GM21825 (cell line): ENCODE measurements around the gene SRRT.
"Not testable (repeated sequence)": the region's sequence is repeated elsewhere in the genome, so short reads cannot be mapped to it uniquely, and the experiment has no call there.

Experiments
- ATAC-seq: cut with Tn5 transposase; IDR thresholded peaks from one replicate; pipeline ENCODE4 v1.9.1; 2021; ENCODE audit warnings: mild to moderate bottlenecking, moderate library complexity; ENCODE audit not compliant: unreplicated experiment

Gene SRRT

DNA sequence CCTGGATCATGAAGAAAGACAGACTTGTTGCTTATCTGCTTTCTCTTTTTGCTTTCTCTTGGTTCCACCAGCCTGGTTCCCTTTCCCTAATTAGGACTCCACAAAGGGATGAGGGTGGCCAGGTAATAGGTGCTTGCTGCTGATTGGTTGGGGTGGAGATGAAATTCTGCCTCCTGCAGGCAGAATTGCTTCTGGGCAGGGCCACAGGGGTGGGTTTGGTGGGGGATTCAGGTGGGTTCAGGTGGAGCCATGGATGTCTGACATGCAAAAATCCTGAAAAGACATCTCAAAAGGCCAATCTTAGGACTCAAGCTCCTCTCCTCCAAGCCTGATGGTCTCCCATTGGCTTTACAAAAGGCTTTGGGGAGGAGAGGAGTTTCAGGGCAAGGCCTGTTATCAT, 46.1 kb downstream of the SRRT start:
- no peak for ATAC-seq

DNA sequence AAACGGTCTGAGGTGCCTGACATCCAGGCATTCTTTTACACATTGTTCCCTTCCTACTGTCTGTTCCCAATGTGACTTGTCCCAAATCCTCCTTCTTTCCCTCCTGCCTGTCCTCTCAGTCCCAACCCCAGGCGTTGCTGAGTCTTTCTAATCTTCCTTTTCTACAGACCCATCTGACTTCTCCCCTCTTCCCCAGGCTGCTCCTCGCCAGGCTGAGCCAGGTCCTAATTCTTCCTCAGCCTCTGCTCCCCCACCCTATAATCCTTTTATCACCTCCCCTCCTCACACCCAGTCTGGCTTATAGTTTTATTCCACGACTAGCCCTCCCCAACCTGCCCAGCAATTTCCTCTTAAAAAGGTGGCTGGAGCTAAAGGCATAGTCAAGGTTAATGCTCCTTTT, 48.7 kb downstream of the SRRT start:
- not testable (repeated sequence) for ATAC-seq

- no peak for ATAC-seq
Observed at GRCh38 chr7:100929808-100930174, 54.9 kb downstream of the SRRT start.

DNA sequence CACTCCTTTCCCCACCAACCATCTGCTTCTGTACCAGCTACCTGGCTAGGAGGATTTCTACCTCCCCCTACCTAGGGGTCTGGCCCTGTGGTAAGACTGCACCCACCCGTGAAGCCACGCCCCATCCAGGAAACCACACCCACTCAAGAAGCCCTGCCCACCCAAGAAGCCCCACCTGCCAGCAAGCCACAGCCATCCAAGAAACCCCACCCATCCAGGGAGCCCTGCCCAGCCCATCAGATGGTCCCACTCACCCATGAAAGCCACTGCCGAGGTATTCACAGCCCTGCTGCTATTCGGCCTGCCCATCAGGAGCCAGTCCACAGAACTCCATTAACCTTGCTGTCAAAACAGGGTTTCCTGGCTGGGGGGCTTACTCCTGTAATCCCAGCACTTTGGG, 58.8 kb downstream of the SRRT start:
- ATAC-seq, result no peak

DNA sequence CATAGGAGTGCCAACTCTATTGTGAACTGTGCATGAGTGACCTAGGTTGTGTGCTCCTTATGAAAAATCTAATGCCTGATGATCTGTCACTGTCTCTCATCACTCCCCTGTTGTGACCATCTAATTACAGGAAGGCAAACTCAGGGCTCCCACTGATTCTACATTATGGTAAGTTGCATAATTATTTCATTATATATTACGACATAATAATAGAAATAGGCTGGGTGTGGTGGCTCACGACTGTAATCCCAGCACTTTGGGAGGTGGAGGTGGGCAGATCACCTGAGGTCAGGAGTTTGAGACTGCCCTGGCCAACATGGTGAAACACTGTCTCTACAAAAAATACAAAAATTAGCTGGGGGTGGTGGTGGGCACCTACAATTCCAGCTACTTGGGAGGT, 60.5 kb downstream of the SRRT start:
- not testable (repeated sequence) for ATAC-seq

- ATAC-seq, result not testable (repeated sequence)
Observed at GRCh38 chr7:100936167-100936566, 61.3 kb downstream of the SRRT start.
